Vagina (tissue), 2 donors: ENCODE results near the gene PRR30. TPM values are rescaled to one million over a fixed set of nuclear protein-coding genes. Genes with fewer than 3 reads are reported as not detected.

Experiments
- DNase-seq, 2 donors: peaks; one replicate each; pipeline ENCODE4 v3.0.0-alpha.2; 2017; ENCODE audit errors: extremely low spot score in 2 of 2
- H3K27ac ChIP-seq: fragments of 200-600 bp; sonication (generic); one replicate; pipeline ENCODE4 v1.5.1; 2019
- H3K27me3 ChIP-seq: fragments of 200-600 bp; sonication (generic); one replicate; pipeline ENCODE4 v1.5.1; 2019
- H3K36me3 ChIP-seq, 2 donors: fragments of 200-600 bp; sonication (generic); one replicate each; pipeline ENCODE4 v1.5.1; 2017 to 2019
- H3K4me1 ChIP-seq: fragments of 200-600 bp; sonication (generic); one replicate; pipeline ENCODE4 v1.5.1; 2019
- H3K4me3 ChIP-seq, 2 donors: fragments of 200-600 bp; sonication (generic); 1 replicate in 1 of 2; 2 replicates in 1 of 2; pipeline ENCODE4 v1.5.1; 2016 to 2019
- H3K9me3 ChIP-seq: fragments of 200-600 bp; sonication (generic); one replicate; pipeline ENCODE4 v1.5.1; 2019
- CTCF ChIP-seq, 3 experiments: fragments of 450-650 bp in 2 of 3; fragments of 200-600 bp in 1 of 3; sonication (generic) in 1 of 3; IDR thresholded peaks; one replicate each; pipeline ENCODE4 v1.5.1; 2017 to 2019; ENCODE audit warnings: antibody characterized with exemption in 3 of 3, mild to moderate bottlenecking in 2 of 3, moderate library complexity in 2 of 3
- POLR2A ChIP-seq, 2 donors: fragments of 450-650 bp; IDR thresholded peaks; one replicate each; pipeline ENCODE4 v1.6.1; 2017; ENCODE audit warnings: antibody characterized with exemption in 2 of 2, mild to moderate bottlenecking in 2 of 2, moderate library complexity in 2 of 2
- POLR2AphosphoS5 ChIP-seq, 2 donors: sonication (generic); formaldehyde crosslinking; IDR thresholded peaks; one replicate each; pipeline ENCODE4 v1.9.0; 2017; ENCODE audit warnings: antibody characterized with exemption in 2 of 2, mild to moderate bottlenecking in 2 of 2, low read depth in 1 of 2; ENCODE audit not compliant: insufficient read depth in 1 of 2
- intact Hi-C: fragments of 100-400 bp; cut with DNase I; formaldehyde crosslinking; loops from one replicate; pipeline ENCODE4 v1.15.1; 2023
- total RNA-seq: library from RNA; depleted of rRNA; stranded (reverse); fragments of >200 nt; gene quantifications from one replicate; pipeline ENCODE4 v1.2.3, GENCODE V29; 2016

PRR30 gene
- total RNA-seq: not detected

- no peaks in the 10 kb centered on the region for H3K27me3 ChIP-seq
- TF ChIP-seq POLR2A (IDR thresholded peaks at IDR 0.05): no peak
- no peak for TF ChIP-seq CTCF (IDR thresholded peaks at IDR 0.05)
- TF ChIP-seq POLR2AphosphoS5 (IDR thresholded peaks at IDR 0.05; ENCODE audit: insufficient read depth in 1 of 2, low read depth in 1 of 2): no peak
- H3K36me3 ChIP-seq: no peaks in the 10 kb centered on the region
- intact Hi-C loops: no loop called here
- no peak within 1 kb of the TSS for H3K27ac ChIP-seq
- H3K9me3 ChIP-seq: no peaks in the 10 kb centered on the region
- H3K4me1 ChIP-seq: no peaks in the 10 kb centered on the region
- H3K4me3 ChIP-seq: no peak within 1 kb of the TSS
- peak in 1 of 2 donors; percentile 77 for DNase-seq
Measured at GRCh38 chr2:27139310-27139709, at the start of gene PRR30. Gene PRR30 (minus strand): TSS chr2:27139410. CDS start chr2:27138329, 1,081 bp downstream.

GRCh38 chr2:27186613-27187345 lies 47.6 kb upstream of the PRR30 start:
- H3K36me3 ChIP-seq: no peaks in the 10 kb centered on the region
- H3K27ac ChIP-seq: peak overlapping the region; percentile 68
- TF ChIP-seq POLR2AphosphoS5 (IDR thresholded peaks at IDR 0.05; ENCODE audit: insufficient read depth in 1 of 2, low read depth in 1 of 2) (no peak), CTCF (IDR thresholded peaks at IDR 0.05) (no peak), POLR2A (IDR thresholded peaks at IDR 0.05) (no peak)
- H3K4me1 ChIP-seq: peaks cover 6% of the 10 kb centered on the region
- H3K27me3 ChIP-seq: no peaks in the 10 kb centered on the region
- intact Hi-C loops: loop anchor here (5.0 kb wide), 1 partner anchor 54 kb away; the partner anchor contains the start of gene PREB
- DNase-seq: no peak
- H3K4me3 ChIP-seq: no peak overlapping the region
- no peaks in the 10 kb centered on the region for H3K9me3 ChIP-seq

GRCh38 chr2:27185331-27186026 lies 46.3 kb upstream of the PRR30 start:
- intact Hi-C loops: loop anchor here (5.0 kb wide), 1 partner anchor 53 kb away; the partner anchor contains the start of gene PREB

GRCh38 chr2:27184115-27184514 lies 44.9 kb upstream of the PRR30 start:
- Histone ChIP-seq H3K27ac (peak overlapping the region; percentile 68), H3K4me3 (no peak overlapping the region), H3K9me3 (no peaks in the 10 kb centered on the region), H3K36me3 (no peaks in the 10 kb centered on the region), H3K4me1 (peaks cover 6% of the 10 kb centered on the region), H3K27me3 (no peaks in the 10 kb centered on the region)
- TF ChIP-seq POLR2AphosphoS5 (IDR thresholded peaks at IDR 0.05; ENCODE audit: insufficient read depth in 1 of 2, low read depth in 1 of 2): no peak
- no peak for TF ChIP-seq CTCF (IDR thresholded peaks at IDR 0.05)
- TF ChIP-seq POLR2A (IDR thresholded peaks at IDR 0.05): no peak
- no peak for DNase-seq
- intact Hi-C loops: no loop called here

More at GRCh38 chr2:27185331-27186026, 46.3 kb upstream of the PRR30 start:
- Histone ChIP-seq H3K27ac (peak overlapping the region; percentile 68), H3K9me3 (no peaks in the 10 kb centered on the region), H3K4me1 (peaks cover 6% of the 10 kb centered on the region), H3K36me3 (no peaks in the 10 kb centered on the region), H3K4me3 (no peak overlapping the region), H3K27me3 (no peaks in the 10 kb centered on the region)
- TF ChIP-seq CTCF (IDR thresholded peaks at IDR 0.05) (no peak), POLR2AphosphoS5 (IDR thresholded peaks at IDR 0.05; ENCODE audit: insufficient read depth in 1 of 2, low read depth in 1 of 2) (peak; percentile 36 to 72)
- DNase-seq: peak in 1 of 2 donors; percentile 94
